A673 (cell line): Measurements from ENCODE around the gene IMP4.

Experiments used
- CTCF ChIP-seq: fragments of 300-800, 200-600 bp; sonication (generic); conservative IDR thresholded peaks from 2 replicates; pipeline ENCODE4 v1.5.1; 2017; ENCODE audit warnings: low read depth, mild to moderate bottlenecking, antibody characterized with exemption, low read length, moderate library complexity, mixed read lengths
- EZH2 ChIP-seq: fragments of 200-600 bp; sonication (generic); IDR thresholded peaks from 2 replicates; pipeline ENCODE4 v1.6.1; 2017; ENCODE audit warnings: borderline replicate concordance, low read depth, mild to moderate bottlenecking, mixed read lengths, antibody characterized with exemption, low read length; ENCODE audit not compliant: poor library complexity, severe bottlenecking

DNA sequence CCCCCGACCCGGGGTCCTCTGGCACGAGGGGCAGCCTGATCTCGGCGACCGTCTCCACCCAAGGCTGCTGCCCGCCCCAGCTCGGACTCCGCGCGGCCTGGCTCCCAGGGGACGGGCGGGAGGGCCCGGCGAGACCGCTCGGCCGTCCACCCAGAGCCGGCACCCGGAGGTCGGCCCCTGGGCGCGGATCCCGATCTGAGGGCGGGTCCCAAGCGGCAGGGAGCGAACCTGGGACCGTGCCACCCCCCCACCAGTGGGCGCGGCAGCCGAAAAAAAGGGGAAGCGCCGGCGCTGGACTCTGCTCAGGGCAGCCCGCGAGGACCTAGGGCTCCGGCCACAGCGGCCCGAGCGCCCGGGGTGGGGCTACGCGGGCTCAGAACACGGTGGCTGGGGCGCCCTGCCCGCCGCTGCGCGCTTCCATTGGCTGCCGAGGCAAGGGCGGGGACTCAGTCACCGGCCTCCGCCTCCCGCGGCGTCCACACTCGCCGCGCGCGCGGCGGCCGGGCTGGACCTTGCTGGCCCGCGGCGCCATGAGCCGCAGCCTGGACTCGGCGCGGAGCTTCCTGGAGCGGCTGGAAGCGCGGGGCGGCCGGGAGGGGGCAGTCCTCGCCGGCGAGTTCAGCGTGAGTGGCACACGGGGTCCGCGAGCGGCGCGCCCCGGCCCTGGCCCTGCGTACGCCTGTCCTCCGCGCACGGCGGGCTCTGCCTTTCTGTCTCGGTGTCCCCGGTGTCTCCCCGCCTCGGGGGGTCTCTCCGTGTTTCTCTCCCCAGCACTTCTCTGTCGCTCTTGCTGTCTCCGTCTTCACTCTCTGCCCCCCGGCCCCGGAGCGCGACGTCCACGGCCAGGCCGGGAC lies 13.1 kb downstream of the IMP4 start, which contains the start of gene PTPN18:
- TF ChIP-seq CTCF (0 out of 2 replicates have a peak, but pooled peaks have one; percentile 29), EZH2 (no peak)
